IPS-11a (cell line): Measurements from ENCODE around the gene ALOX5AP.
"Not testable (repeated sequence)": the region's sequence is repeated elsewhere in the genome, so short reads cannot be mapped to it uniquely, and the experiment has no call there.

Source experiments
- H3K4me3 ChIP-seq: one replicate; pipeline ENCODE4 v1.5.1; 2013; ENCODE audit warnings: low read depth, low read length, control low read depth

The ALOX5AP gene

GRCh38 chr13:30737511-30738337 is 2.4 kb downstream of the ALOX5AP start:
- H3K4me3 ChIP-seq: no peak overlapping the region

GRCh38 chr13:30738526-30739236 is 3.3 kb downstream of the ALOX5AP start:
- H3K4me3 ChIP-seq: no peak overlapping the region

- no peak overlapping the region for H3K4me3 ChIP-seq
Observed at GRCh38 chr13:30739237-30739528, 3.8 kb downstream of the ALOX5AP start.

GRCh38 chr13:30739761-30740642 is 4.7 kb downstream of the ALOX5AP start:
- no peak overlapping the region for H3K4me3 ChIP-seq

GRCh38 chr13:30742901-30743300 is 7.6 kb downstream of the ALOX5AP start:
- no peak overlapping the region for H3K4me3 ChIP-seq

GRCh38 chr13:30743319-30744055 is 8.1 kb downstream of the ALOX5AP start:
- no peak overlapping the region for H3K4me3 ChIP-seq

- no peak overlapping the region for H3K4me3 ChIP-seq
Observed at GRCh38 chr13:30744056-30744680, 8.8 kb downstream of the ALOX5AP start.

GRCh38 chr13:30744681-30745077 is 9.3 kb downstream of the ALOX5AP start:
- no peak overlapping the region for H3K4me3 ChIP-seq

- H3K4me3 ChIP-seq: no peak overlapping the region
Observed at GRCh38 chr13:30745906-30746686, 10.8 kb downstream of the ALOX5AP start.

GRCh38 chr13:30746791-30747190 is 11.4 kb downstream of the ALOX5AP start:
- no peak overlapping the region for H3K4me3 ChIP-seq

GRCh38 chr13:30747845-30748244 is 12.5 kb downstream of the ALOX5AP start:
- H3K4me3 ChIP-seq: not testable (repeated sequence)

GRCh38 chr13:30748717-30749116 is 13.4 kb downstream of the ALOX5AP start:
- H3K4me3 ChIP-seq: no peak overlapping the region

- no peak overlapping the region for H3K4me3 ChIP-seq
Observed at GRCh38 chr13:30750036-30750435, 14.7 kb downstream of the ALOX5AP start.

- no peak overlapping the region for H3K4me3 ChIP-seq
Observed at GRCh38 chr13:30751183-30751933, 16.0 kb downstream of the ALOX5AP start.

GRCh38 chr13:30752201-30752797 is 17.0 kb downstream of the ALOX5AP start:
- H3K4me3 ChIP-seq: no peak overlapping the region

GRCh38 chr13:30753030-30753616 is 17.8 kb downstream of the ALOX5AP start:
- no peak overlapping the region for H3K4me3 ChIP-seq

- H3K4me3 ChIP-seq: no peak overlapping the region
Observed at GRCh38 chr13:30755678-30756077, 20.3 kb downstream of the ALOX5AP start.
